GM20000 (cell line): ENCODE data around the gene PPP2R5B.
A peak's percentile ranks its signal among the peaks of the same experiment; 100 is the strongest.

Experiments used
- DNase-seq: peaks from one replicate; pipeline ENCODE4 v3.0.0; 2012; ENCODE audit warnings: low spot score
- CTCF ChIP-seq: IDR thresholded peaks from 2 replicates; pipeline ENCODE4 v1.5.1; 2012; ENCODE audit warnings: mild to moderate bottlenecking, control low read depth; ENCODE audit errors: extremely low read depth, missing control alignments

PPP2R5B gene

GRCh38 chr11:64911689-64912088, 12.8 kb upstream of the PPP2R5B start:
- no peak for DNase-seq
- no peak for TF ChIP-seq CTCF

- TF ChIP-seq CTCF, result no peak
- no peak for DNase-seq
These were observed 11.2 kb upstream of the PPP2R5B start for GRCh38 chr11:64913171-64913727.

GRCh38 chr11:64914123-64914522, 10.4 kb upstream of the PPP2R5B start:
- no peak for DNase-seq
- TF ChIP-seq CTCF, result no peak

- DNase-seq, result no peak
- TF ChIP-seq CTCF, result no peak
These were observed 9.1 kb upstream of the PPP2R5B start for GRCh38 chr11:64915376-64915887.

- DNase-seq, result peak; percentile 68
- no peak for TF ChIP-seq CTCF
These were observed 8.3 kb upstream of the PPP2R5B start for GRCh38 chr11:64916040-64916774.

- no peak for TF ChIP-seq CTCF
- peak; percentile 99 for DNase-seq
These were observed 7.5 kb upstream of the PPP2R5B start, which contains the start of gene ATG2A for GRCh38 chr11:64916775-64917662. Gene ATG2A (minus strand): TSS chr11:64917209. CDS start chr11:64917135, 74 bp downstream.

GRCh38 chr11:64917663-64917995, 6.9 kb upstream of the PPP2R5B start:
- no peak for DNase-seq
- TF ChIP-seq CTCF, result no peak
